ENCODE data around the gene RNU1-3. TPM values are rescaled to one million over a fixed set of nuclear protein-coding genes. Genes with fewer than 3 reads are reported as not detected.
"Not testable (repeated sequence)": the region's sequence is repeated elsewhere in the genome, so short reads cannot be mapped to it uniquely, and the experiment has no call there.

The RNU1-3 gene
- total RNA-seq, 2 experiments from 2014 or later, result under 0.01 to 1,968 TPM

- peaks cover 27% of the 10 kb centered on the region; the same call in 1 of the 2 replicates for H3K36me3 ChIP-seq (ENCODE audit: insufficient read depth, low read length)
- H3K4me2 ChIP-seq (ENCODE audit: low read length); H3K79me2 ChIP-seq (ENCODE audit: insufficient read depth, low read depth, low read length); POLR2A ChIA-PET; H4K20me1 ChIP-seq (ENCODE audit: insufficient read depth, low read length); CTCF ChIA-PET (ENCODE audit: unreplicated experiment); H3K4me1 ChIP-seq (ENCODE audit: insufficient read depth, low read length, poor library complexity, severe bottlenecking); H2AFZ ChIP-seq (ENCODE audit: low read length); H3K9me3 ChIP-seq (ENCODE audit: low read length); H3K27ac ChIP-seq (ENCODE audit: low read depth, low read length, poor library complexity, severe bottlenecking); BruUV-seq (replicated peaks); intact Hi-C loops (cut with micrococcal nuclease; ENCODE audit: unreplicated experiment); DNase-seq (ENCODE audit: low spot score); H3K4me3 ChIP-seq (ENCODE audit: low read depth, low read length, poor library complexity, severe bottlenecking); H3K9me2 ChIP-seq (ENCODE audit: insufficient read depth, low read length): not testable (repeated sequence)
Observed at GRCh38 chr1:16623337-16623736, 43.4 kb downstream of the RNU1-3 start.

GRCh38 chr1:16621681-16622315 is 45.0 kb downstream of the RNU1-3 start:
- CTCF ChIA-PET (ENCODE audit: unreplicated experiment), result interaction anchor here (1.1 kb wide), 1 partner anchor 72 kb away, joined by 3 read pairs; no protein-coding TSS in a partner anchor
- intact Hi-C loops (cut with micrococcal nuclease; ENCODE audit: unreplicated experiment), result loop anchor here (2.0 kb wide), 1 partner anchor 13 kb away; no protein-coding TSS in a partner anchor

DNA sequence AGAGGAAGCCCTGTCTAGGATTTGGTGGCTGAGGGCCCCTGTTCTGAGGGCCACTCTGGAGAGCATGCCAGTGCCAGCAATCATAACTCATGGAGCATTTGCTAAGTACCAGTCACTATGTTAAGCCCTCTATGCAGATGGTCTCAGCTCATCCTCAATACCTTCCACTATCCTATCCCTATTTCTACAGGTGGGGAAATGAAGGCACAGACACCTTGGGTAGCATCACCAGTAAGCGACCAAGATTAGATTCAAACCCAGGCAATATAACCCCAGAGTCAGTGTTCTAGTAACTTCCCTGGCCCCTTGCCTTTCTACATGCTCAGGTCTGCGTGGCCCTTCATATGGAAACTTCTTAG is 45.5 kb downstream of the RNU1-3 start:
- H2AFZ ChIP-seq (ENCODE audit: low read length), result no peak overlapping the region
- H3K4me1 ChIP-seq (ENCODE audit: insufficient read depth, low read length, poor library complexity, severe bottlenecking), result no peaks in the 10 kb centered on the region
- ChIA-PET POLR2A (interaction anchor here (0.7 to 1.0 kb wide), 3 partner anchors 12 to 97 kb away, joined by 3 to 4 read pairs (median 4); no protein-coding TSS in a partner anchor), CTCF (ENCODE audit: unreplicated experiment) (interaction anchor here (0.6 to 1.3 kb wide), 4 partner anchors 10 to 330 kb away, joined by 3 to 4 read pairs (median 4); no protein-coding TSS in a partner anchor)
- H3K9me3 ChIP-seq (ENCODE audit: low read length), result no peaks in the 10 kb centered on the region
- no peaks in the 10 kb centered on the region for H3K79me2 ChIP-seq (ENCODE audit: insufficient read depth, low read depth, low read length)
- BruUV-seq (replicated peaks), result no TSS peak
- no peak overlapping the region for H3K4me2 ChIP-seq (ENCODE audit: low read length)
- H3K36me3 ChIP-seq (ENCODE audit: insufficient read depth, low read length), result peaks cover 21% of the 10 kb centered on the region; the same call in 1 of the 2 replicates
- H3K27ac ChIP-seq (ENCODE audit: low read depth, low read length, poor library complexity, severe bottlenecking), result no peak overlapping the region
- TF ChIP-seq, protein P1, sequence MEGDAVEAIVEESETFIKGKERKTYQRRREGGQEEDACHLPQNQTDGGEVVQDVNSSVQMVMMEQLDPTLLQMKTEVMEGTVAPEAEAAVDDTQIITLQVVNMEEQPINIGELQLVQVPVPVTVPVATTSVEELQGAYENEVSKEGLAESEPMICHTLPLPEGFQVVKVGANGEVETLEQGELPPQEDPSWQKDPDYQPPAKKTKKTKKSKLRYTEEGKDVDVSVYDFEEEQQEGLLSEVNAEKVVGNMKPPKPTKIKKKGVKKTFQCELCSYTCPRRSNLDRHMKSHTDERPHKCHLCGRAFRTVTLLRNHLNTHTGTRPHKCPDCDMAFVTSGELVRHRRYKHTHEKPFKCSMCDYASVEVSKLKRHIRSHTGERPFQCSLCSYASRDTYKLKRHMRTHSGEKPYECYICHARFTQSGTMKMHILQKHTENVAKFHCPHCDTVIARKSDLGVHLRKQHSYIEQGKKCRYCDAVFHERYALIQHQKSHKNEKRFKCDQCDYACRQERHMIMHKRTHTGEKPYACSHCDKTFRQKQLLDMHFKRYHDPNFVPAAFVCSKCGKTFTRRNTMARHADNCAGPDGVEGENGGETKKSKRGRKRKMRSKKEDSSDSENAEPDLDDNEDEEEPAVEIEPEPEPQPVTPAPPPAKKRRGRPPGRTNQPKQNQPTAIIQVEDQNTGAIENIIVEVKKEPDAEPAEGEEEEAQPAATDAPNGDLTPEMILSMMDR (conservative IDR thresholded peaks at IDR 0.05; ENCODE audit: low read length), result no peak; the same call in 1 of the 2 replicates
- TF ChIP-seq EZH2phosphoT487 (IDR thresholded peaks at IDR 0.05; ENCODE audit: borderline replicate concordance, low read depth, low read length), result no peak
- H3K9me2 ChIP-seq (ENCODE audit: insufficient read depth, low read length), result no peaks in the 10 kb centered on the region
- intact Hi-C loops (cut with micrococcal nuclease; ENCODE audit: unreplicated experiment), result loop anchor here (2.0 kb wide), 1 partner anchor 14 kb away; no protein-coding TSS in a partner anchor
- no peak for DNase-seq (ENCODE audit: low spot score)
- no peaks in the 10 kb centered on the region for H4K20me1 ChIP-seq (ENCODE audit: insufficient read depth, low read length)
- no peak overlapping the region for H3K4me3 ChIP-seq (ENCODE audit: low read depth, low read length, poor library complexity, severe bottlenecking)

More at GRCh38 chr1:16621681-16622315, 45.0 kb downstream of the RNU1-3 start:
- not testable (repeated sequence) for H3K9me3 ChIP-seq (ENCODE audit: low read length); H4K20me1 ChIP-seq (ENCODE audit: insufficient read depth, low read length); H3K4me2 ChIP-seq (ENCODE audit: low read length); H3K9me2 ChIP-seq (ENCODE audit: insufficient read depth, low read length); H3K27ac ChIP-seq (ENCODE audit: low read depth, low read length, poor library complexity, severe bottlenecking); BruUV-seq (replicated peaks); H2AFZ ChIP-seq (ENCODE audit: low read length); H3K79me2 ChIP-seq (ENCODE audit: insufficient read depth, low read depth, low read length); H3K4me3 ChIP-seq (ENCODE audit: low read depth, low read length, poor library complexity, severe bottlenecking); DNase-seq (ENCODE audit: low spot score); H3K4me1 ChIP-seq (ENCODE audit: insufficient read depth, low read length, poor library complexity, severe bottlenecking)
- POLR2A ChIA-PET, result interaction anchor here (1.0 to 1.2 kb wide), 3 partner anchors 9 to 75 kb away, joined by 3 to 4 read pairs (median 4); partner anchors contain the start of gene NBPF1
- peaks cover 25% of the 10 kb centered on the region; the same call in 1 of the 2 replicates for H3K36me3 ChIP-seq (ENCODE audit: insufficient read depth, low read length)

DNA sequence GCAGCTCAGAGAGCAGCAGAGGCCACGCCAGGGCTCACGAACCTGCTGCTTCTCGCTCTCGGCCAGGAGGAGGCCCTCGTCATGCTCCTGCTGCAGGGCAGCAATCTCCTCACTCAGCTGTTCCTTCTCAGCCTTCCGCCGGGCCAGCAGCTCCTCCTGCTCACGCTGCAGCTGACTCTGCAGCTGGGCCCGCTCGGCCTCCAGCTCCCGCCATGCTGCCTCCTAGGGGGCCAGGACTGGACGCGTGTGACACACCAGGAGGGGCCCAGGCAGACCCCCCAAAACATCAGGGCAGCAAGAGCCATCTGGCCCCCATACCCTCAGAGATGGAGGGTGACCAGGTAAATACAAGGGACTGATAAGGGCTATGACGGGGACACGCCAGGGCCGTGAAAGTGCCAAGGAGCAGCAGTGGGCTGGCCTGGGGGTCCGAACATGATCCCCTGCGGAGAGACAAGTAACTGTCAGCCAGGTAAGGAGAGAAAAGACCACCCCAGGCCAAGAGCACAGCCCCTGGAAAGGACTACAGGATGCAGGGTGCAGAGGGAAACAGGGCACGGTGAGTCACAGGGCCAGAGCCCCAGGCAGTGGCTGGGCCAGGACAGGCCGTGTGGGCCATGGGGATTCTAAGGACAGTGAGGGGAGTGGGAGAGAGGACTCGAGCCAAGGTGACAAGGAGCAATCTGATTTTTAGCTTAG is 46.8 kb downstream of the RNU1-3 start:
- H3K4me1 ChIP-seq (ENCODE audit: insufficient read depth, low read length, poor library complexity, severe bottlenecking); H3K79me2 ChIP-seq (ENCODE audit: insufficient read depth, low read depth, low read length); BruUV-seq (replicated peaks); POLR2A ChIA-PET; H3K9me3 ChIP-seq (ENCODE audit: low read length); H2AFZ ChIP-seq (ENCODE audit: low read length); H3K4me3 ChIP-seq (ENCODE audit: low read depth, low read length, poor library complexity, severe bottlenecking); H3K4me2 ChIP-seq (ENCODE audit: low read length); H3K9me2 ChIP-seq (ENCODE audit: insufficient read depth, low read length); DNase-seq (ENCODE audit: low spot score); H3K27ac ChIP-seq (ENCODE audit: low read depth, low read length, poor library complexity, severe bottlenecking); H4K20me1 ChIP-seq (ENCODE audit: insufficient read depth, low read length): not testable (repeated sequence)
- intact Hi-C loops (cut with micrococcal nuclease; ENCODE audit: unreplicated experiment), result loop anchor here (2.0 kb wide), 1 partner anchor 15 kb away; no protein-coding TSS in a partner anchor
- H3K36me3 ChIP-seq (ENCODE audit: insufficient read depth, low read length), result peaks cover 12% of the 10 kb centered on the region; the same call in 1 of the 2 replicates
- CTCF ChIA-PET (ENCODE audit: unreplicated experiment), result interaction anchor here (1.0 to 1.3 kb wide), 2 partner anchors 8 to 284 kb away, joined by 3 to 4 read pairs; no protein-coding TSS in a partner anchor

All from OCI-LY7 (cell line).